ENCODE results near the gene CNN2. TPM values are rescaled to one million over a fixed set of nuclear protein-coding genes. Genes with fewer than 3 reads are reported as not detected.

CNN2 gene
- total RNA-seq, 1 experiment from 2014 or later = 97.9 TPM

DNA sequence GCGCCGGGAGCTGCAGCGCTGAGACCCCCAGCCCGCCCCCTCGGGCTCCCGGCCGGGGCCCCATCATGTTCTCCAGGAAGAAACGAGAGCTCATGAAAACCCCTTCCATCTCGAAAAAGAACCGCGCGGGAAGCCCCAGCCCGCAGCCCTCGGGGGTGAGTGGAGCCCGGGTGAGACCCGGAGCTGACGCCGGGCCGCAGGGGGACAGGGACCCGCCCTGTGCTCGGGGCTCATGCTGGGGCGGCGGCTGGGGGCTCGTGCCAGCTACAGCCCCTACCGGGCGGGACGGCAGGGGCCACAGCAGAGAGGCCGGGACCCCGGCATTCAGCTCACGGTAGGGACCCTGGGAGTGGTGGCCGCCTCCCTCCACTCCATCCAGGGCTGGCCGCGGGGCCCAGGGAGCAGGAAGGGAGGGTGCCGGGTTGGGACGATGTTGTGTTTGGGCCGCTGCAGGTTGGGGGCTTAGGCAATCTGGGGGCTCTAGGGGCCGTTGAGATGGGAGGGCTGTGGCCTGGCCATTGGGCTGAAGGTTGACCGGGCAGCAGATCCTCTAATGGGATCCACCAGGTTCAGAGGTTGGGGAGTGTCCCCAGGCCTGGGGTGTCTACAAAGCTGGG is 41.0 kb downstream of the CNN2 start:
- H2AFZ ChIP-seq (ENCODE audit: low read length) = peak overlapping the region; percentile 68
- POLR2A ChIA-PET (ENCODE audit: unreplicated experiment) = no interaction called here
- H3F3A ChIP-seq (ENCODE audit: low read length, unreplicated experiment) = no peaks in the 10 kb centered on the region
- no peaks in the 10 kb centered on the region for H3K36me3 ChIP-seq (ENCODE audit: low read depth, low read length)
- no peak for TF ChIP-seq EZH2 (IDR thresholded peaks at IDR 0.05; ENCODE audit: low read length, unreplicated experiment)
- no peak for TF ChIP-seq EZH2phosphoT487 (IDR thresholded peaks at IDR 0.05; ENCODE audit: borderline replicate concordance, low read length)
- TF ChIP-seq, protein P1, sequence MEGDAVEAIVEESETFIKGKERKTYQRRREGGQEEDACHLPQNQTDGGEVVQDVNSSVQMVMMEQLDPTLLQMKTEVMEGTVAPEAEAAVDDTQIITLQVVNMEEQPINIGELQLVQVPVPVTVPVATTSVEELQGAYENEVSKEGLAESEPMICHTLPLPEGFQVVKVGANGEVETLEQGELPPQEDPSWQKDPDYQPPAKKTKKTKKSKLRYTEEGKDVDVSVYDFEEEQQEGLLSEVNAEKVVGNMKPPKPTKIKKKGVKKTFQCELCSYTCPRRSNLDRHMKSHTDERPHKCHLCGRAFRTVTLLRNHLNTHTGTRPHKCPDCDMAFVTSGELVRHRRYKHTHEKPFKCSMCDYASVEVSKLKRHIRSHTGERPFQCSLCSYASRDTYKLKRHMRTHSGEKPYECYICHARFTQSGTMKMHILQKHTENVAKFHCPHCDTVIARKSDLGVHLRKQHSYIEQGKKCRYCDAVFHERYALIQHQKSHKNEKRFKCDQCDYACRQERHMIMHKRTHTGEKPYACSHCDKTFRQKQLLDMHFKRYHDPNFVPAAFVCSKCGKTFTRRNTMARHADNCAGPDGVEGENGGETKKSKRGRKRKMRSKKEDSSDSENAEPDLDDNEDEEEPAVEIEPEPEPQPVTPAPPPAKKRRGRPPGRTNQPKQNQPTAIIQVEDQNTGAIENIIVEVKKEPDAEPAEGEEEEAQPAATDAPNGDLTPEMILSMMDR (conservative IDR thresholded peaks at IDR 0.05; ENCODE audit: low read depth, low read length) = no peak
- no peaks in the 10 kb centered on the region for H3K27me3 ChIP-seq (ENCODE audit: low read length)
- no peaks in the 10 kb centered on the region for H4K20me1 ChIP-seq (ENCODE audit: low read length)
- no peaks in the 10 kb centered on the region for H3K9me3 ChIP-seq (ENCODE audit: low read length)
- H3K79me2 ChIP-seq (ENCODE audit: low read length) = 0 out of 2 replicates have a peak, but pooled peaks cover 4% of the 10 kb centered on the region
- ATAC-seq (peak; percentile 5; the same call in 1 of the 2 replicates), DNase-seq (no peak)
- H3K4me1 ChIP-seq (ENCODE audit: insufficient read depth, low read length) = peaks cover 18% of the 10 kb centered on the region
- peak overlapping the region; percentile 49 for H3K9ac ChIP-seq (ENCODE audit: low read length)
- no peak overlapping the region for H3K27ac ChIP-seq (ENCODE audit: low read length)
- peak overlapping the region; percentile 73 for H3K4me3 ChIP-seq (ENCODE audit: low read length)
- CTCF ChIA-PET = no interaction called here
- intact Hi-C loops (cut with micrococcal nuclease) = loop anchor here (5.0 kb wide), 1 partner anchor 35 kb away; the partner anchor contains the start of gene GPX4
- BruUV-seq (replicated peaks) = no TSS peak
- H3K4me2 ChIP-seq (ENCODE audit: low read length) = peak overlapping the region; percentile 87
- H3K9me2 ChIP-seq (replicated peaks; ENCODE audit: low read length) = no peaks in the 10 kb centered on the region

DNA sequence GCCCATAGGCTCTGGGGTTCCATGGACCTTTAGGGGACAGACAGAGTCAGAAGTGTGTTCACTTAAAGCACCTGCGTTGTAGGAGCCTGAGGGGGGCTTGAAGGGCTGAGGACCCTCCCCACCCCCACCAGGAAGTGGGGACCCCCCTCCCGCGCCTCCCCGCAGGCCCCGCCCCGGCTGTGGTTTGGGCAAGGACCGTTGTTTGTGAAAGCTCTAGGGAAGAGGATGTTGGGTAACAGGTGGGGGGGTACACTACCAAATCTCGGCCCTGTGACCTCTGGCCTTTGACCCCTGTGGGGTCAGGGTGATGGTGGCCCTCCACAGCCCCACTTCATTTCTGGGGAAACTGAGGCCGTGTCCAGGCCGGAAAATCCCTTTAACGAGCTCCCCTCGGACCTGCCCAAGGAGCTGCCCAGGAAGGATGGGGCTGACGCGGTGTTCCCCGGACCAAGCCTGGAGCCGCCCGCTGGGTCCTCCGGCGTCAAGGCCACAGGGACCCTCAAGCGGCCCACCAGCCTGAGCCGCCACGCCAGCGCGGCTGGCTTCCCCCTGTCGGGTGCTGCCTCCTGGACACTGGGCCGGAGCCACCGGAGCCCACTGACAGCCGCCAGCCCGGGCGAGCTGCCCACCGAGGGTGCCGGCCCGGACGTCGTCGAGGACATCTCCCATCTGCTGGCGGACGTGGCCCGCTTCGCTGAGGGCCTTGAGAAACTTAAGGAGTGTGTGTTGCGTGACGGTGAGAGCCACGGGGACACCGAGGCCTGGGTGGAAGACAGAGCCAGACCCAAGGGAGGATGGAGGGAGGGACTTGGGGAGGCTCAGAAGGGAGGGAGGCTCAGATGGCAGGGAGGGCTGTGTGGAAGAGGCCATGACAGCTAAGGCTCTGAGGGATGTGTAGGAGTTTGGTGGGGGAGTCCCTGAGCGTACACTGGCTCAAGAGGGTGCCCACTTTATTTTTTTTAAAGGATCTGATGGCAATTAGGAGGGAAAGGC is 41.9 kb downstream of the CNN2 start:
- POLR2A ChIA-PET (ENCODE audit: unreplicated experiment) = no interaction called here
- Histone ChIP-seq H3K9ac (ENCODE audit: low read length) (peak overlapping the region; percentile 49; the same call in 1 of the 2 replicates), H3F3A (ENCODE audit: low read length, unreplicated experiment) (no peaks in the 10 kb centered on the region), H3K4me1 (ENCODE audit: insufficient read depth, low read length) (peaks cover 18% of the 10 kb centered on the region), H2AFZ (ENCODE audit: low read length) (no peak overlapping the region), H3K79me2 (ENCODE audit: low read length) (0 out of 2 replicates have a peak, but pooled peaks cover 4% of the 10 kb centered on the region), H4K20me1 (ENCODE audit: low read length) (no peaks in the 10 kb centered on the region), H3K4me2 (ENCODE audit: low read length) (peak overlapping the region; percentile 87), H3K36me3 (ENCODE audit: low read depth, low read length) (no peaks in the 10 kb centered on the region), H3K27ac (ENCODE audit: low read length) (no peak overlapping the region), H3K4me3 (ENCODE audit: low read length) (peak overlapping the region; percentile 73), H3K9me3 (ENCODE audit: low read length) (no peaks in the 10 kb centered on the region), H3K9me2 (replicated peaks; ENCODE audit: low read length) (no peaks in the 10 kb centered on the region), H3K27me3 (ENCODE audit: low read length) (no peaks in the 10 kb centered on the region)
- no peak for TF ChIP-seq EZH2 (IDR thresholded peaks at IDR 0.05; ENCODE audit: low read length, unreplicated experiment)
- TF ChIP-seq, protein P1 (conservative IDR thresholded peaks at IDR 0.05; ENCODE audit: low read depth, low read length) = no peak
- TF ChIP-seq EZH2phosphoT487 (IDR thresholded peaks at IDR 0.05; ENCODE audit: borderline replicate concordance, low read length) = no peak
- ATAC-seq (no peak), DNase-seq (no peak)
- intact Hi-C loops (cut with micrococcal nuclease) = loop anchor here (5.0 kb wide), 1 partner anchor 34 kb away; the partner anchor contains the start of gene GPX4
- BruUV-seq (replicated peaks) = no TSS peak
- CTCF ChIA-PET = no interaction called here
